ENCODE data around the gene UBQLN4.

Gene UBQLN4

DNA sequence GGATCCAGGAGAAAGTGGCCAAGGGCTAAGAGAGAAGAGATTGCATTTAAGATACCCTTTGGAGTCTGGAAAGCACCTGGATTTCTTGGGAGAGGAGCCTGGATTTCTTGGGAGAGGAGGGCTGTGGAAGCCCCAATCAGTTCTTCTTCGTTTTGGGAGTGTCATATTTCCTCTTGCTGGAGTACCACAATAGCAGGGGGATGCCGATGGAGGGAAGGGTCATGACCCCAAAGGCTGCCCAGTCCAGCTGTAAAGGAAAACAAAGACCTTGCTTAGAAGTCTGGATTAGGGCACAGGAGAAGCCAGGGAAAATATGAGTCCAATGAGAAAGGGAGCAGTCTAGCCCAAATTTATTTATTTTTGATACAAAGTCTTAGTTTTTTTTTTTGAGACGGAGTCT lies 44.2 kb downstream of the UBQLN4 start:
- no peak for DNase-seq

DNA sequence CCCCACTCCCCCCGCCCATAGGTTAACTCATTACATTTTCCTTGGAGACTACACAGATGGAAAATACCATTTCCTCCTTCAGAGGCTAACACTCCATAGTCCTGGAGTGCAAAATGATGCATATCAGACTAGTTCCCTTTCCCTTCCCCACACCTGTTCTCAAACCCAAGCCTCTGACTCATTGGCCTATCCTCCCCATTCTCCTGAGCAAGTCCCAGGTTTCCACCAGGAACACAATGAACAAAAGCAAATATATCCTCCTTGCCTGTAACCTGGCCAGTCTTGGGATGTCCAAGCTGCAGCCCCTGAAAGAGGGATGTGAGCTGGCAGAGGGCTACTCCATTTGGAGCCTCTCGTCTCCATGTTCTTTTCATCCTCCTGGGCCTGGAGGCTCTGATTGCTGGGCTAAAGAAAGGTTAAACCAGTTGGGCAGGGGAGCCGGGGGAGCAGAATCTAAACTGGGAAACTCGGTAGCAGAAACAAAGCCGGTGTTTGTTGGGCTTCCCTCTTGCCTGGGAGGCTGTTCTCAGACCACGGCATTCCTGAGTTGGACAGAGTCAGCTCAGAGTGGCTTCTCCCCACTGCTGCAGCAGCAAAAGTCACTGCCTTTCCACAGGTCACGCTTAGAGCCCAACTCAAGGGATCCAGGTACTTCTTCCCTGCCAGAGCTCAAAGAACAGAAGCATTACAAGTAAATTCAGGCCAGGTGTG lies 46.8 kb downstream of the UBQLN4 start:
- no peak for DNase-seq

- no peak for DNase-seq
These were observed 48.6 kb downstream of the UBQLN4 start for GRCh38 chr1:156004843-156005584.

GRCh38 chr1:156003923-156004188 lies 49.7 kb downstream of the UBQLN4 start:
- no peak for DNase-seq

DNA sequence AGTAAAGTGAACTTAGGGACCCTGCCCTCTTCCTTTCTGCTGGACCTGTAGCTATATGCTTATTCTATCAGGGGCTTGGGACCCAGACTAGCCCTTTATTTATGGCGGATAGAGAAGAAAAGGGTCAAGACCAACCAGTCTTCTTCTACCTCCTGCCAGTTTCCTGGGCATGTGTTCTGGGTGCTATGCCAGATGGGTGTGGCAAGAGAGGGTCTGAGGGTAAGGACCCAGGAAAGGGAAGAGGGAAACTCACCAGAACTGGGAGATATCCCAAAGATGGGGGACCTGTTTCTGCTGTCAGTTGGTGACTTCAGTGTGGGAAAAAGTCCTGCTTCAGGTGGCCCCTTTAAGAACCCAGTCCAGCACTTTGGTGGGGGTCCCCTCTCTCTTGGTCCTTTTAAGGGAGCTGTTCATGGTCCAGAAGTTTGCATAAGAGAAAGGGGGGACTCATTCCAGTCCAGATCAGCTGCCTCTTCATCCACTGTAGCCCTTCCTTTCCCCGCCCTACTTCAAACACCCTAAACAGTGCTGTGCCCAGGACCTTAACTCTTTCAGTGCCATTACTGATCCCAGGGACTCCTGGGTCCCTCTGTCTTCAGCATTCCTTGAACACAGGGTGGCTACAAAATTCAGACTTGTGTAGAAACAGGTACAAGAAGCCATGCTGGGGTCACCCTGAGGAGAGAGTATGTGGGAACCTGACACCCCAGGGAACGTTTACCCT lies 51.2 kb downstream of the UBQLN4 start:
- DNase-seq = no peak

DNA sequence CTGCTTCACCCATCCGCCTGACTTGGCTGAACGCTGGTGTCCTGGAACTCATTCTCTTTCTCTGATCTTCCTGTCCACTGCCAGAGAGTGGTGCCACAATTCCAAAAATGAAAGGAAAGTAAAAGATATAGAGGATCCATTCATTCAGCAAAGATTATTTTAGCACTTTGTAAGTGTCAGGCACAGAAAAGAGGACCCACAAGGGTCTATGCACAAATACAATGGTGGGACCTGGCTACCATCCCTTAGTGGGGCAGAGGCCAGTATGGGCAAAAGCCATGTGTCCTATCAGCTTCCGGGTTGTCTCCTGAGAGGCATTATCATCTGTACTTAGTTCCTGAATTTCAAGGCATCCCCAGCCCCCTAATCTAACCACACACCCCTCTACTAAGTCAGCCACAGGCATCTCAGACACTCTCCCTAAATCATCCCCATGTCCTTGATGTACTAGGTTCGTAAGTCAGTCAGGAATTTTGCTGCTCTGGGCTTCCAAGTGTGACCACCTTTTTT lies 51.9 kb downstream of the UBQLN4 start:
- DNase-seq = no peak

GRCh38 chr1:156001021-156001661 lies 52.5 kb downstream of the UBQLN4 start:
- DNase-seq = no peak

- DNase-seq = no peak
These were observed 53.6 kb downstream of the UBQLN4 start for GRCh38 chr1:155999964-156000363.

GRCh38 chr1:155996166-155996565 lies 57.4 kb downstream of the UBQLN4 start:
- DNase-seq = no peak

DNA sequence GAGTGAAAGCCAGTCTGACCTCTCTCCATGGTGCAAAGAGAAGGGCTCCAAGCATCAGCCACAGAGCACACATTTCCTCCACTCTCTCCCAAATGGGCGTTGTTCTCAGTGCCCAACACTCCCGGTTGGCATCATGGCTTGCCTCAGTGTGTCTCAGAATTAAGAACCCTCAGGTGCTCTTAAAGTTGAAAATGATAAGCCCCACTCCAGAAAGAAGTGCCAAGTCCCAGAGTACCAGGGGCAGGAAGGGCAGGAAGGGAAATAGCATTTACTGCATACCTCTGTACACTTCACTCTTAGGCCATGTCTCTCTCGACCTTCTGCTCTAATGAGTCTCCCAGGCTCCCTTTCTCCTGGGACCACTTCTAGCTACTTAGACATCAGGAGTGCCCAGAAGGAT lies 60.0 kb downstream of the UBQLN4 start:
- no peak for DNase-seq

DNA sequence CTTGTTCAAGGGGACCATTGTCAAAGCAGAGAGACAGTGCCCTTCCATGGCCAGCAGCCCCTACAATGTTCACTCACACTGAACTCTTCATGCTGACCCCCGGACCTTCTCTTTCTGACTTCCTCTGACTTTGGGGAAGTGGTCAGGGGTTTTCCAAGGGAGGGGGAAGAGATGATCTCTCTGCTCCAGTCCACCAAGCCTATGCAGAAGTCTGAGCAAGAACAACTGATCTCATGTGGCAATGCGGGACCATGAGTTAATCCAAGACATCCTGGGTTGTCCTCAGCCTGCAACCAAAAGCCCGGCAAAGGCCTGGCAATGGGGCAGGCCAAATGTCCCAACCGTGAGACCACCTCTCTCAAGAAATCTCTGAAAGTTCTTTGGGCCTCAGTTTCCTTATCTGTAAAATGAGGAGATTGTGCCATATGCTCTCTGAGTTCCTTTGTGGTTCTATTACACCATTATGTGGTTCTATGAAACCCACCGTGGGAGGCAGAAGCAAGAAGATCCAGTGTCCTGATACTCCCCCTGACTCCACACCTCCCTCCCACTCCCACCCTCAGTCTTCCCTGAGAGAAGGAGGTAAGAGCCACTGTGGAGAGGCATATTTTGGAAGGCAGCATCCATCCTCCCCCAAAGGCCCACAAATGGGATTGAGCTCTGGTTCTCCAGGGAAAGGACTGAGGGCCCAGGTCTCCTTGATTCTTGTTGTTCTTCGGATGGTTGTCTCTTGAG lies 63.4 kb downstream of the UBQLN4 start:
- DNase-seq = no peak

- peak; percentile 51 to 83 for DNase-seq
These were observed 64.2 kb downstream of the UBQLN4 start for GRCh38 chr1:155989242-155990004.

Measured in NCI-H446 (cell line).